H9 (cell line): ENCODE data around the gene FOXP4. TPM values are rescaled to one million over a fixed set of nuclear protein-coding genes. Genes with fewer than 3 reads are reported as not detected.

ENCODE experiments used
- DNase-seq: peaks from one replicate; pipeline ENCODE4 v3.0.0-alpha.2; 2017
- H2AFZ ChIP-seq: one replicate; pipeline ENCODE4 v1.6.1; 2013; ENCODE audit warnings: mild to moderate bottlenecking, low read length, control low read depth, moderate library complexity
- H2AK5ac ChIP-seq: 2 replicates; pipeline ENCODE4 v1.6.1; 2013; ENCODE audit warnings: low read length, control low read depth, mixed read lengths; ENCODE audit not compliant: insufficient read length
- H2BK120ac ChIP-seq: one replicate; pipeline ENCODE4 v1.6.1; 2013; ENCODE audit warnings: low read depth, mild to moderate bottlenecking, low read length, control low read depth, inconsistent platforms; ENCODE audit not compliant: poor library complexity, severe bottlenecking
- H2BK12ac ChIP-seq: 2 replicates; pipeline ENCODE4 v1.6.1; 2013; ENCODE audit warnings: low read length, control low read depth, mixed read lengths, low read depth; ENCODE audit not compliant: insufficient read length
- H2BK15ac ChIP-seq: 2 replicates; pipeline ENCODE4 v1.6.1; 2013; ENCODE audit warnings: low read depth, low read length, control low read depth
- H2BK20ac ChIP-seq: one replicate; pipeline ENCODE4 v1.6.1; 2013; ENCODE audit warnings: low read depth, mild to moderate bottlenecking, low read length, control low read depth, inconsistent platforms; ENCODE audit not compliant: poor library complexity, severe bottlenecking
- H2BK5ac ChIP-seq: 2 replicates; pipeline ENCODE4 v1.6.1; 2013; ENCODE audit warnings: low read length, control low read depth, mixed read lengths; ENCODE audit not compliant: insufficient read length
- H3K14ac ChIP-seq: 2 replicates; pipeline ENCODE4 v1.6.1; 2013; ENCODE audit warnings: low read length, control low read depth; ENCODE audit not compliant: insufficient read depth
- H3K18ac ChIP-seq: 2 replicates; pipeline ENCODE4 v1.6.1; 2013; ENCODE audit warnings: low read depth, mild to moderate bottlenecking, mixed read lengths, low read length, control low read depth; ENCODE audit not compliant: insufficient read length
- H3K23ac ChIP-seq: 2 replicates; pipeline ENCODE4 v1.6.1; 2013; ENCODE audit warnings: low read length, control low read depth, mixed read lengths, low read depth; ENCODE audit not compliant: insufficient read length
- H3K23me2 ChIP-seq: 2 replicates; pipeline ENCODE4 v1.6.1; 2013; ENCODE audit warnings: low read depth, mild to moderate bottlenecking, mixed read lengths, low read length, control low read depth; ENCODE audit not compliant: insufficient read length, poor library complexity, severe bottlenecking
- H3K27ac ChIP-seq: 2 replicates; pipeline ENCODE4 v1.5.1; 2013; ENCODE audit warnings: low read length, control low read depth, mixed read lengths, low read depth; ENCODE audit not compliant: insufficient read length
- H3K27me3 ChIP-seq: 2 replicates; pipeline ENCODE4 v1.6.1; 2013; ENCODE audit warnings: low read length, control low read depth, inconsistent platforms; ENCODE audit not compliant: insufficient read depth
- H3K4ac ChIP-seq: 2 replicates; pipeline ENCODE4 v1.6.1; 2013; ENCODE audit warnings: low read depth, mild to moderate bottlenecking, control low read depth, inconsistent platforms, low read length, moderate library complexity
- H3K4me1 ChIP-seq: 2 replicates; pipeline ENCODE4 v1.6.1; 2013; ENCODE audit warnings: low read length, control low read depth, inconsistent platforms; ENCODE audit not compliant: insufficient read depth
- H3K4me2 ChIP-seq: 2 replicates; pipeline ENCODE4 v1.6.1; 2013; ENCODE audit warnings: low read length, control low read depth, mixed read lengths; ENCODE audit not compliant: insufficient read length, insufficient read depth
- H3K56ac ChIP-seq: 2 replicates; pipeline ENCODE4 v1.6.1; 2013; ENCODE audit warnings: low read depth, mild to moderate bottlenecking, mixed read lengths, low read length, control low read depth; ENCODE audit not compliant: insufficient read length
- H3K79me1 ChIP-seq: 2 replicates; pipeline ENCODE4 v1.6.1; 2013; ENCODE audit warnings: low read depth, mild to moderate bottlenecking, moderate library complexity, low read length, control low read depth, inconsistent platforms; ENCODE audit not compliant: insufficient read depth, poor library complexity, severe bottlenecking
- H3K79me2 ChIP-seq: 2 replicates; pipeline ENCODE4 v1.6.1; 2013; ENCODE audit warnings: low read length, control low read depth, inconsistent platforms; ENCODE audit not compliant: insufficient read depth
- H3K9ac ChIP-seq: 2 replicates; pipeline ENCODE4 v1.6.1; 2013; ENCODE audit warnings: low read length, control low read depth, mixed read lengths; ENCODE audit not compliant: insufficient read length; ENCODE audit errors: extremely low read depth
- H3K9me3 ChIP-seq: one replicate; pipeline ENCODE4 v1.6.1; 2013; ENCODE audit warnings: low read depth, low read length, inconsistent platforms; ENCODE audit not compliant: control insufficient read depth
- H3T11ph ChIP-seq: one replicate; pipeline ENCODE4 v1.6.1; 2013; ENCODE audit warnings: mild to moderate bottlenecking, low read length, control low read depth, inconsistent platforms
- H4K20me1 ChIP-seq: one replicate; pipeline ENCODE4 v1.6.1; 2013; ENCODE audit not compliant: control insufficient read depth, insufficient read length, insufficient read depth
- H4K5ac ChIP-seq: 2 replicates; pipeline ENCODE4 v1.6.1; 2013; ENCODE audit warnings: low read depth, mild to moderate bottlenecking, mixed read lengths, low read length, control low read depth; ENCODE audit not compliant: insufficient read length
- H4K8ac ChIP-seq: replicated peaks from 2 replicates; pipeline ENCODE4 v1.6.1; 2013; ENCODE audit warnings: low read length, control low read depth, mixed read lengths, low read depth; ENCODE audit not compliant: insufficient read length
- H4K91ac ChIP-seq: 2 replicates; pipeline ENCODE4 v1.6.1; 2013; ENCODE audit warnings: low read depth, mild to moderate bottlenecking, moderate library complexity, mixed read lengths, low read length, control low read depth; ENCODE audit not compliant: insufficient read length
- H3K27ac Mint-ChIP-seq, 3 experiments: 2 replicates in 2 of 3; 3 replicates in 1 of 3; pipeline ENCODE4 v1.8.0; 2020 to 2021; ENCODE audit warnings: mixed read lengths in 3 of 3, mild to moderate bottlenecking in 1 of 3, moderate library complexity in 1 of 3
- H3K27me3 Mint-ChIP-seq: 2 replicates; pipeline ENCODE4 v1.8.0; 2021; ENCODE audit warnings: low read depth, mild to moderate bottlenecking, moderate library complexity, mixed read lengths
- H3K36me3 Mint-ChIP-seq, 3 experiments: 2 replicates in 2 of 3; 3 replicates in 1 of 3; pipeline ENCODE4 v1.8.0; 2020 to 2021; ENCODE audit warnings: low read depth in 3 of 3, mixed read lengths in 3 of 3; ENCODE audit not compliant: insufficient read depth in 1 of 3
- H3K4me1 Mint-ChIP-seq, 2 experiments: 2 replicates each; pipeline ENCODE4 v1.8.0; 2020; ENCODE audit warnings: mixed read lengths in 2 of 2
- H3K4me3 Mint-ChIP-seq, 2 experiments: 2 replicates in 1 of 2; 3 replicates in 1 of 2; pipeline ENCODE4 v1.8.0; 2020 to 2021; ENCODE audit warnings: mild to moderate bottlenecking in 2 of 2, mixed read lengths in 2 of 2, moderate library complexity in 1 of 2
- H3K9me3 Mint-ChIP-seq, 2 experiments: 2 replicates in 1 of 2; 3 replicates in 1 of 2; pipeline ENCODE4 v1.8.0; 2020; ENCODE audit warnings: mild to moderate bottlenecking in 2 of 2, mixed read lengths in 2 of 2, moderate library complexity in 1 of 2
- CTCF ChIP-seq: fragments of 200-600 bp; sonication (generic); conservative IDR thresholded peaks from 3 replicates; pipeline ENCODE4 v1.8.0; 2021; ENCODE audit warnings: antibody characterized with exemption, mild to moderate bottlenecking
- WGBS: extraction: QIAGEN DNeasy Blood & Tissue Kit; methylation state at CpG from one replicate; pipeline ENCODE4 v1.1.7; 2013; ENCODE audit warnings: missing lambda C conversion rate, low lambda C conversion rate, mixed read lengths; ENCODE audit not compliant: insufficient read length; ENCODE audit errors: extremely low coverage; 5-methylcytosine and 5-hydroxymethylcytosine counted together
- total RNA-seq: library from RNA; stranded (reverse); gene quantifications from 2 replicates; pipeline ENCODE4 v1.2.1, GENCODE V29; 2021

Gene FOXP4
- total RNA-seq, 1 experiment from 2014 or later = 18.2 TPM

GRCh38 chr6:41624621-41625380, 78.6 kb downstream of the FOXP4 start:
- Mint-ChIP-seq H3K27me3 (peaks cover 9% of the 10 kb centered on the region), H3K9me3 (peaks cover 16 to 20% of the 10 kb centered on the region in 2 experiments), H3K4me1 (peaks cover 10 to 18% of the 10 kb centered on the region in 2 experiments), H3K36me3 (peaks cover 0 to 21% (median 2%) of the 10 kb centered on the region in 3 experiments; a peak in 5 of 7 replicates), H3K4me3 (no peak overlapping the region), H3K27ac (no peak overlapping the region)
- Histone ChIP-seq H3K9me3 (no peaks in the 10 kb centered on the region), H3K4me1 (no peaks in the 10 kb centered on the region), H4K5ac (no peak overlapping the region), H3K23me2 (no peaks in the 10 kb centered on the region), H3K23ac (no peak overlapping the region), H2BK15ac (no peak overlapping the region), H3K9ac (no peak overlapping the region), H3K14ac (no peak overlapping the region), H3K56ac (no peak overlapping the region), H3K79me2 (no peaks in the 10 kb centered on the region), H4K20me1 (no peaks in the 10 kb centered on the region), H2AK5ac (no peak overlapping the region), H4K91ac (no peak overlapping the region), H2BK12ac (no peak overlapping the region), H2BK120ac (no peak overlapping the region), H3K79me1 (no peaks in the 10 kb centered on the region), H3K4me2 (no peak overlapping the region), H3K27ac (no peak overlapping the region), H3K27me3 (no peaks in the 10 kb centered on the region), H3K4ac (no peak overlapping the region), H4K8ac (no peak overlapping the region), H2BK5ac (no peak overlapping the region), H3T11ph (no peak overlapping the region), H2BK20ac (no peak overlapping the region), H2AFZ (no peak overlapping the region), H3K18ac (no peak overlapping the region)
- WGBS = no CpG with 5 or more reads among the region's 18 CpGs
- no peak for TF ChIP-seq CTCF
- no peak for DNase-seq
